Measurements from ENCODE around the gene LRIT2.

- TF ChIP-seq, protein P1, sequence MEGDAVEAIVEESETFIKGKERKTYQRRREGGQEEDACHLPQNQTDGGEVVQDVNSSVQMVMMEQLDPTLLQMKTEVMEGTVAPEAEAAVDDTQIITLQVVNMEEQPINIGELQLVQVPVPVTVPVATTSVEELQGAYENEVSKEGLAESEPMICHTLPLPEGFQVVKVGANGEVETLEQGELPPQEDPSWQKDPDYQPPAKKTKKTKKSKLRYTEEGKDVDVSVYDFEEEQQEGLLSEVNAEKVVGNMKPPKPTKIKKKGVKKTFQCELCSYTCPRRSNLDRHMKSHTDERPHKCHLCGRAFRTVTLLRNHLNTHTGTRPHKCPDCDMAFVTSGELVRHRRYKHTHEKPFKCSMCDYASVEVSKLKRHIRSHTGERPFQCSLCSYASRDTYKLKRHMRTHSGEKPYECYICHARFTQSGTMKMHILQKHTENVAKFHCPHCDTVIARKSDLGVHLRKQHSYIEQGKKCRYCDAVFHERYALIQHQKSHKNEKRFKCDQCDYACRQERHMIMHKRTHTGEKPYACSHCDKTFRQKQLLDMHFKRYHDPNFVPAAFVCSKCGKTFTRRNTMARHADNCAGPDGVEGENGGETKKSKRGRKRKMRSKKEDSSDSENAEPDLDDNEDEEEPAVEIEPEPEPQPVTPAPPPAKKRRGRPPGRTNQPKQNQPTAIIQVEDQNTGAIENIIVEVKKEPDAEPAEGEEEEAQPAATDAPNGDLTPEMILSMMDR (IDR thresholded peaks at IDR 0.05) = no peak
- no peak for TF ChIP-seq POLR2A (IDR thresholded peaks at IDR 0.05)
These were observed 8.5 kb downstream of the LRIT2 start for GRCh38 chr10:84216834-84217233.

Measured in heart left ventricle (tissue), 13 donors.